T1000 (cell line): Measurements from ENCODE around the gene PHACTR1.

ENCODE experiments used
- DNase-seq: peaks from one replicate; lab custom pipeline; 2025; ENCODE audit warnings: mixed read lengths; lab: John Stamatoyannopoulos, UW

The PHACTR1 gene

DNA sequence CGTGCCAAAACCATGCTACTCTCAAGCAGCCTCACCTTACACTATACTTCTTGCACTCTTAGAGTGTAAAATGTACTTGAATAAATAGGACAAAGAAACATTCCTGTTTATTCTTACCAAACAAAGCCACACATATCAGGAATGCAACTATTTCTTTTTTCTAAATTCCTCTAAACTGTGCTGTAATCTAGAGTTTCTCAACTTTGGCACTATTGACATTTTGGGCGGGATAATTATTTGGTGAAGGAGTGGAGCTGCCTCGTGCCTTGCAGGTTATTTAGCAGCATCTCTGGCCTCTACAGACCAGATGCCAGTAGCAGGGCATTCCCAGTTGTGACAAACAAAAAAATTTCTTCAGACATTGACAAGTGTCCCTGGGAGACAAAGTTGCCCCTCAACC lies 86.9 kb downstream of the PHACTR1 start:
- no peak for DNase-seq

DNA sequence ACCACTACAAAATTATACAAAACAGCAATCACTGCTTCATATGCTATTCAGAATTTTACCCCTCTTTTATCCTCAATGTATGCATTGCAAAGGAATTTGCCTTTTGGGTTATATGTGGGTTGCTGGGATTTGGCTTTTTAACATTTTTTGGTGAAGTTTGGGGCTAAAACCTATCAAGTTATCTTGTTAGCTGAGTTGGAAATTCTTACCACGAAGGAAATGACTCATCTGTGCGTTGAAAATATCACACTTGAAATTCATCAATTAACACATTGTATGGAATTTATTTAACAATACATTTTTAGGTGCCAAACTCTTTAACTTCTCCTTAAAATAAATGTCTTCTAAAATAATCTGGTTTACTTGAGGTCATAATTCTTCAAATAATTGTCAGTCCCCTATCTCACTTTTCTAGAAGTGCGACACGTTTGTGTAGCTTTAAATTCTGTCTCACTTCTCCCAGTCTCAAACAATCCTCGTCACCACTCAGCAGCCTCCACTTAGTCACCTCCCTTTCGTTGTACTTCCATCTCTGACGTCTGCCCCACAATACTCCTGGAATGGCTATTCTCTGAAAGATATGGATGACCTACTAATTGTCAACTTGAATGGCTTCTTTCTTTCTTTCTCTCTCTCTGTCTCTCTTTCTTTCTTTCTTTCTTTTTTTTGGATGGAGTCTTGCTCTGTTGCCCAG lies 88.5 kb downstream of the PHACTR1 start:
- DNase-seq: no peak

DNA sequence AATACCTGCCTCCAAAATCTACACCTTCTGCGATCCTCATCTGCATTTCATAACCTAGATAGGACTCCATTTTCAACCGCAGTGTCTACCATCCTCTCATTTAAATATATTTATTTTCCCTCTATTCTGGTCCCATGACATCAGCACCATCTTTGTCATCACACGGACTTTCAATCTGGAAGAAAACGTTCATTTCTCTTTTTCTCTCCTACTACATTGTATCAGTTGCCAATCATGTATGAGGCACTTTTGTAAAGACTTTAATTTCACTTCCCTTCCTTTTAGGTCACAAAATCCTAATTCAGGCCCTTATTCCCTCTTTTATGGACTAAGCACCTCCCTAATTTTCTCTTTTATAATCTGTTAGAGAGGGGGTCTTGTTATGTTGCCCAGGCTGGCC lies 89.6 kb downstream of the PHACTR1 start:
- DNase-seq: no peak

DNA sequence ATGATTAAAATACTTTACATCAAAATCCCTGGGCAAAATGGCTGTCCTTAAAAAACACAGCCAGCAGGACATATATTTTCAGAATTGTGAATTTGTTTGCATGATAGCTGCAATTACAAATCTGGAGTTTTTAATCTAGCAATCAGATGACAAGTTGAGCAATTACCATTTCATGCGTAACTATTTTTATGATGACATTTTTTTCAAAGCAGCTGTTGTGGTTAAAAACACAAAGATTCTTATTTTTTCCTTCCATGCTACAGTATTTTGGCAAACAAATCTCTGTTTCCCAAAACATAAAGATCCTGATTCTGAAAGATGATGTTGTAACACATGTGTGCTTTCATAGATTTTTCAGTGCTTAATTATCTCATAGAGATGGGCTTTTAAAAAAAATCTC lies 90.2 kb downstream of the PHACTR1 start:
- DNase-seq: no peak

DNA sequence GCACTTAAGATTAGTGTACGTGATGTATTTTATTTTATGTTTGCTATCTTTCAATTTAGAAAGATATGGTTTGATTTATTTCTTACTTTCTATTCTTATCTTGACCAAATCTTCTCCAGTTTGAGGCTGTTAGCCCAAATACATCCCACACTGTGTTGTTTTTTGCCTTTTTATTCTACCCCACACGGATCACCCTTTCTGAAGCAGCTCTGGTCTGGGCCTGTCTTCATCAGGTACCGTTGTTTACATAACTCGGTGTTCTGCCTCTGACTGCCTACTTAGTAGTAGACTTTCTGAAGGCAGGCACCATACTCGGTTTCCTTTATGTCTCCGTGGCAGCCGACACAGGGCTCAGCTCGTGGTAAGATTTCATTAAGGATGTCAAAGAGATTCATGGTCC lies 95.0 kb downstream of the PHACTR1 start:
- DNase-seq: no peak

DNA sequence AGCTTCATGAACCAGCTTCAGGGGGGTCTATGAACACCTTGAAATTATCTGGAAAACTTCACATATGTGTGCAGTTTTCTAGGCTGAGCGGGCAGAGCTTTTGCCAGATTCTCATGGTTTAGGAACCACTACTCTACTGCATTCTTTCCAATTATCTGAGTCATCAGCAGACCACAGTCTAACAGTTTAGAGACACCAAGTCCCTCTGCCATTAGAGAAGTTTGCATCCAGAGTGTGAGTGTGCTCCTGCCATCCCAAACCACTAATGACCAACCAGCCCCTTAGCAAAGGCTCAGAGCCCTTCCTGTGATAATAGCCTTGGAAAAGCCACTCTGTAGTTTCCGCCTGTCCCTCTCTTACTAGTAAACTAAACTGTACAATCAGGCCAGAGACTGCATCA lies 96.8 kb downstream of the PHACTR1 start:
- DNase-seq: no peak

DNA sequence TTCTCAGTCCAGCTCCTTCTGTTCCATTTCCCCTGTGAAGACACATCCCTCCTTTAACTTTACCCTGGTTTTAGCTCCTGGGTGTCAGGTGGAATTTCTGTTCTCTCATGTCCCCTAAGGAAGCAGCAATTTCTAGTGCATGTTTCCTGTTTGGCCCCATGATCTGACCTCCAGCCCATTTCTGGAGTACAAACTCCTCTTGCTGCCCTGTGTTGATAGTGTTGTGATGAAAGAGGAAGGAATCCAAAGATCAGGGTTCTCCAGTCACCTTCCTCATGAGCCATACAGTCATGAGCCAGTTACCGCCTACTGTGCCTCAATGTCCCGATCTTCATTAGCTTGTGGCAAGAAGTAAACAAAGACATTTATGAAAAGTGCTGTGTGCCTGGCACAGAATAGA lies 97.4 kb downstream of the PHACTR1 start:
- no peak for DNase-seq

DNA sequence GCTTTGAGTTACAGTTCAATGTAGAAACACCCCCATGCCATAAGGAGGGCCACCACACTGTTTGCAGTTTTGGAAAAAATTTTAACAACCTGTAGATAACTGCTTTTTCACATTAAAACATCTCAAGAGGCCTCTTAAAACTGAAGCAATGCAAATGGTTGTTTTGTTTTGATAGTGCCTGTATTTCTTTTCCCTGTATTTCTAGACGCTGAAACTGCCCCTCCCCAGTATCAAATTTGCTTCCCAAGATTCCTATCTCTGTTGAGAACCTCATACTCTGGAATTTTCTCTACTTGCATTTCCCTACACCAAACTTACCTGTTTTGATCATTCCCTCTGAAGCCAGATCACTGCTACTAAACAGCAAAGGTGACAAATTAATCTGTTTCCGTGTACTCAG lies 98.5 kb downstream of the PHACTR1 start:
- no peak for DNase-seq

DNA sequence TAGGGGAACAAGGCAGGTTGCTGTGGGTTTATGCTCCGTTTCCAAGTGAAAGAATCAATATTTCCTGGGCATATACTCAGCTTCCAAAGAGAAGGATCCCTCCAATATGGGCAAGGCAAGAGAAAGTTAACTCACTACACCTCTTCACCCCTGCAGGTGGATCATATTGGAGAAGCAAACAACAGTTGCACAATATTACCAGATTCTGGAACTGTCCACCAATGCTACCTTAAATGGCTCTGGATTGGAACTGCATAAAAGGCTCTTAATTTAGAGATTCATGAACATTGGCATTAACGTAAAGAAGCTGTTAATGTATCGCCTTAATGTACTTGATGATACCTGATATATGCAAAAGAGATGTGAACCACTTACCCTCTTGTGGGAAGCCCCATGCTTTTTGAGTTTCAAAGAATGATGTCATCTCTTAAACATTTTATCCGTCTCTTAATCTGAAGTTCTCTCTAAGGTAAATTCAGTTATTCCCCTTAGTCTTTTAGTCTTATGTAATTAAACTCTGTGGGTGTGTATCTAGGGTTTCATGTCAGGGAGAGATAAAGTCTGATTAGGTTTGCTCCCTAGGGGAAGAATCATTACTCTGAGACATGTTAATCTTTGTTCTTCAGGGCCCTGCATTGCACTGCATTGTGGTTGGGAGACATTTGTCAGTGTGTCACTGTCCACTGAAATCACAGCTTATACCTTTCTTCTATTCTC lies 99.5 kb downstream of the PHACTR1 start:
- no peak for DNase-seq

DNA sequence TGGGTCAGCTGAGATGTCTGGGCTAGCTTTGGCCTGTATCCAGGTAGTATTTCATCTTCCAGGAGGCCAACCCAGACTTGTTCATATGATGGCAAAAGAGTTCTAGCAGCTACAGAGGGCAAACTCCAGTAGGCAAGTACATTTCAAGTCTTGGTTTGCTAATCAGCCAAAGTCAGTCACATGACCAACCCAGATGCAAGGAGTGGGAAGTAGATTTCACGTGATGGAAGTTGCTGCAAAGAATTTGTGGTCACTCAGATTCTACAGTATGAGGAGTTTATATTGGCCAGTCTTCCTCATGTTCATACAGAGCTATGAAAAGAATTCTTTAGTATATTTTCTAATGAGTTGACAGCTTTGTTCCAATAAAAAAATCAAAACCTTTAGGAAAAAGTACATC lies 101.8 kb downstream of the PHACTR1 start:
- DNase-seq: no peak

DNA sequence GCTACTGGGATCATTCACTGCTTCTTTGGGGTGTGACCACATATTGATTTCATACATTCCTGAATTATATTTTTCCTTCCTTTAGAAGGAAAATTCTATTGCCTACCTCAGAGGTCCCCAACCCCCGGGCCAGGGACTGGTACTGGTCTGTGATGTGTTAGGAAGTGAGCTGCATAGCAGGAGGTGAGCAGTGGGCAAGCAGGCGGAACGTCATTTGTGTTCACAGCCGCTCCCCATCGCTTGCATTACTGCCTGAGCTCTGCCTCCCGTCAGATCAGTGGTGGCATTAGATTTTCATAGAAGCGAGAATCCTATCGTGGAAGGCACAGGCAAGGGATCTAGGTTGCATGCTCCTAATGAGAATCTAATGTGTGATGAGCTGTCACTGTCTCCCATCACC lies 107.3 kb downstream of the PHACTR1 start:
- DNase-seq: no peak

DNA sequence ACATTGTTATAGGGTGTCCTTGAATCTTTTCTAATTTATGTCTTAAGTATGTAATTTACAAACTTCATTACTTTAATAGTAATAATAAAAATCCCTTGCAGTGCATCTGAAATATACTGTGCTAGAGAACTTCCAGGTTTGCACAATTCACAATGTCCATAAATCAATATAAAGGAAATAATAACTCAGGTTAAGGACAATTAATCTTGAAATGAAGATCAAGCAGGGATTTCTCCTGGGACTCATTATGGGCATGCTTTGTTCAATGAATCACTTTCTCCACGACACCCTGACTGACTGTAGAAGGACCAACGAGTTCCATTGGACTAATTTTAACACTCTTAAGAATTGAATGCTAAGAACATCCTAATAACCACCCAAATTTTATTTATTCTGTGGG lies 110.0 kb downstream of the PHACTR1 start:
- DNase-seq: no peak

DNA sequence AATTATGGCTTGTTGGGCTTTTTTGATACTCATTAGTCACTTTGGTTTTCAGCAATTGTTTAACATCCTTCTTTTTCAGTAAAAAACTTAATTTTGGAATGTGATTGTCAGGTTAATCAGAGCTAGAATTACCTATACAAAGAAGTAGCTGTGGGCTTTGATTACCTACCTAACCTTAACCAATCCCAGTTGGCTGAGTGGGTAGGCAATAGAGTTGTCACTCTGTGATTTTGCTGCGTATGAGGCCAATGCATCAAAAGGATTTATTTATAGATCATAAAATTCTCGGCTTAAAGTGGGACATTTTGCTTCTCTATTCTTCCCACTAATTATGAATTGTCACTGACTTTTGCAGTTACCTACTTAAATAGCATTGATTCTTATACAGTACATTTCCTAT lies 111.4 kb downstream of the PHACTR1 start:
- no peak for DNase-seq

DNA sequence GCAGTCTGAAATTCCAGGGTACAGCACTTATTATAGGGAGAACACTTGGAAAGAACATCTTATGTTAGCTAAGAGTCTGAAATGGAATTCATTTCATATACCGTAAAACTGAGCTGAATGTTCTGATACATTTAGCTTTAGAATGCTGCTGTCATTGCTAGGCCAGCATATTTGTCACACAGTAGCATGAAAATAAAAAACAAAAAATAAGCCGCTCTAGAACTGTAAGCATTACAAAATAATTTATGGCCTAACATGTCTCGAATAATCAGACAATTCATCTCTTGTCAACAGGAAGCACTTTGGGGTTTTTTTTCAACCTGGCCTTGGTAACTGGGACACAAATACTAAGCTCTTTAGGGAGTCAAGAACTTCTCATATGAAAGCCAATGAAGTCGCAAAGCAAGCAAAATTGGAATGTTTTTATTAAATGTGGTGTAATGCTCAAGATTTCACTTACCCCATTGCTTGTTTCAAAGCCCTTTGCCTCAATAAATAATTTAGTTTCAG lies 115.7 kb downstream of the PHACTR1 start:
- no peak for DNase-seq

DNA sequence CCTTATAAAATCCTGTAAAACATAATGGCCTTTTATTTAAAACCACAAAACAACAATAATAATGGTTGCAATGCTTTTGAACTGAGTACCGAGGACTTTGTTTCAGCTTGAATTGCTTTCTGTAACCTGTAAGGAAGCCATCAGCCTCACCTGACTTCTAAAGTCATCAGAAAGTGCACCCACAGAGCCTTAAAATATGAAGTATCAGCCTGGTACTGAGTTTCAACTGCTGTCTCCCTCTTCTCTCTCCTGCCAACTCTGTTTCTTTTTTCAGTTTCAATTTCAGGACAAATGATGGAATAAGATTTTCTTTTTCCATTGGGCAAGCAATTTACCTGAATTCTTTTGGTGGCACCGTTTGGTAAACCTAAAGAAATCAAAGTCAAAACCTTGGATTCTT lies 119.4 kb downstream of the PHACTR1 start:
- DNase-seq: no peak

DNA sequence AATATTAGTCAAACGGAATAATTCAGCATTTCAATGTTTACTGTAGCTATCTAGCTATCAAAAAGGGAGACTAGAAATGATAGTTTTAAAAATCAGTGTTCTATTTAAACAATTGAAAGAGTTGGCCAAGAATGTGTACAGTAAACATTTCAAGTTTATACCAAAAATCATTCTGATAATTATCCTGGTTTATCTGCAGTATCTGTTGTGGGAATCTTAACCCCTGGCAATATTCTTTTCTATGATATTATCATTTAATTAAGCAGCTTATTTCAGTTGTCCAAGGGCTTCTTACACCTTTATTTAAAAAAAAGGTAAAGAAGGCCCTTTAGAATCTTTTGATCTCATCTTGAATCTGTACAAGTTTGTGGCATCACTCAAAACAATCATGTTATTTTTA lies 125.1 kb downstream of the PHACTR1 start:
- no peak for DNase-seq

DNA sequence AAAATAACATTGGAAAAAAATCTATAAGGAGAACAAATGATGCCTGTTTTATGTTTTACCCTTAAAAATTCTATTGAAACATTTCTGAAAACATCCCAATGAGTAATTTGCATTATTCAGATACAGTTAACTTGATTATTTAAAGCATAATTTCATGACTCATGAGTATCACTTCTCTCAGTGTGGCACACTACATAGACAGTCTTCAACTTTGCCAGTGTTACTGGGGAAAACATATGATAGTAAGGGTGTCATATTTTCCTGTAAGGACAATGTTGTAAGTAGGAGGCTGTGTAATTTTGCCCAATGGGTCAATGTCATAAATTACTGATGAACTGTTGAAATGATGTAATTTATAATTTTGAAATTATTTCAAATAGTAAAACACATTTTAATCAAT lies 125.5 kb downstream of the PHACTR1 start:
- no peak for DNase-seq

DNA sequence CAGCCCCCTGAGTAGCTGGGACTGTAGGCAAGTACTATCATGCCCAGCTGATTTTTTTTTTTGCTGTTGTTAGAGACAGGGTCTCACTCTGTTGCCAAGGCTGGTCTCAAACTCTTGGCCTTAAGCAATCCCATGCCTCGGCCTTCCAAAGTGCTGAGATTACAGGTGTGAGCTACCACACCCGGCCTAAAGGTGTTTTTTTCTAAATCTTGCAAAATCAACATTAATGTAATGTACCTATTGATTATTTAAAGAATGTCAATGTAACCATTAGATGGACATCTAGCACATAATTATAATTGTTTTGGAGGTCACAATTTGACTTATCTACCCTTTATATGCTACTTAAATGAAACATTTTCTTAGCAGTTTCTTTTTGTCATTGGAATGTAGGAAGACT lies 126.1 kb downstream of the PHACTR1 start:
- no peak for DNase-seq

DNA sequence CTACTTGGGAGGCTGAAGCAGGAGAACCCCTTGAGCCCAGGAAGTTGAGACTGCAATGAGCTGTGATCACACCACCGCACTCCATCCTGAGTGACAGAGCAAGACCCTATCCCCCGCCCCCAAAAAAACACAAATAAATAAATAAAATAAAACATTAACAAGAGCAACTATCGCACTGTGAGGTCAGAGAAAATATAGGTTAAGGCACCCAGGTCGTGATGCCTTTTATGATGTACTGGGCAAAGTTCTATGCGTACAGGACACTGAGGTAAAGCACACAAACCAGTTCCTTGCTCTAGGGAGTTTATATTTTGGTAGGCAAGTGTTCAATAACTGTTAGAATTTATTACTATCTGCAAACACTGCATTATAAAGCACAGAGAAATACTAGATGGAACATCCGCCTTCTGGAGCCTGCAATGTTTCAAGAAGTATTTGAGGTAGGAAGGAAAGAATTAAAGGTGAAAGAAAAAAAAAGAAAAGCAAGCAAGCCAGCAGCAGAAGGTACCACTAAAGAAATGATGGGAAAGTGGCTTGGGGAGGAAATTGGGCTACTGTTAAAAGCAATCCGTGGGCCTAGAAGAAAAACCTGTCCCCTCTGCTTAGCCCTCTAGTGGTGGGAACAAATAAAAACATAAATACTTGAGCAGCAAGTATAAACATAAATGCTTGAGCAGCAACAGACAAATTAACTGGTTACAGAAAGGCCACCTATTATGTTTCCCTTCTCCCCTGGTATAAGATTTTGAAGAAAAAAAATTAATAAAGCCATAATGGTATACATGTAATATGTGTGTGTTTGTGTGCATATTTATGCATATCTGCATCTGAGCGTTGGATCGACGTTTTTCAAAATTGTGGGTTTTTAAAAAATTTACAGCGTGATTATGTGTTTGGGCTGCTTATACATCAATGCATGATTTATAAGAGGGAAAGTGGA lies 128.0 kb downstream of the PHACTR1 start:
- DNase-seq: no peak

DNA sequence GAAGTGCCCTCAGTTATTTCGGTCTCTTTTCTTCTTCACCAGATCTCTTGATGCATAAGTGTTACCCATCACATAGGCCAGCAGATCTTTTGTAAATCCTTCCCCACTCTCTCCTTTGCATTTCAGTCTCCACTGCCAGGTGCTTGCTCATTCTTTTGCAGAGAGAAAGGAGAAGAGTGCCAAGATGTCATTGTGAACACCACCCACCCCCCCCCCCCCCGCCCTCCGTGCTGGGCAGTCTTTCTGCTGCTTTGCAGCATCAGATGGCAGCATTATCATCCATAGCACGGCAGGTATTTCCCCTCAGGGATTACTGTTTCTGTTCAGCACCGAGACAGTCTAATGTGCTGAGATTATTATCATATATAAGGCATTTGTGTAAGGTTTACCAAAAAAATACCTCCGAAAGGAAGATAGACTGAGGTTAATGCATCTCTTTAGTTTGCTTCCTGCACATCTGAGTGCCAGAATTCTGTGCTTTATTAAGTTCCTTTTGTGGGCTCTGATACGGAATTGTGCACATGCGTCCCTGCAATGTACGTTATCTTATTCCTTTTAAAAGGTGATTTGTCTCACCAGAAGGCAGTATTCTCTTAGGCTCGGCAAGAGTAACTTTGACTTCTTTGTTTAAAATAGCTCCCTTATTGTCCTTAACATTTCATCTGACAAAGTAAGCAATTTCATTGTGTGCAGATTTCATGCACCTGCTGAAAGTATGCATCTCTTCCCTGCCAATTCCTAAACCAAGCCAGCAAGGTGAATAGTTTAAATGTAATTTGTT lies 128.8 kb downstream of the PHACTR1 start:
- DNase-seq: no peak

DNA sequence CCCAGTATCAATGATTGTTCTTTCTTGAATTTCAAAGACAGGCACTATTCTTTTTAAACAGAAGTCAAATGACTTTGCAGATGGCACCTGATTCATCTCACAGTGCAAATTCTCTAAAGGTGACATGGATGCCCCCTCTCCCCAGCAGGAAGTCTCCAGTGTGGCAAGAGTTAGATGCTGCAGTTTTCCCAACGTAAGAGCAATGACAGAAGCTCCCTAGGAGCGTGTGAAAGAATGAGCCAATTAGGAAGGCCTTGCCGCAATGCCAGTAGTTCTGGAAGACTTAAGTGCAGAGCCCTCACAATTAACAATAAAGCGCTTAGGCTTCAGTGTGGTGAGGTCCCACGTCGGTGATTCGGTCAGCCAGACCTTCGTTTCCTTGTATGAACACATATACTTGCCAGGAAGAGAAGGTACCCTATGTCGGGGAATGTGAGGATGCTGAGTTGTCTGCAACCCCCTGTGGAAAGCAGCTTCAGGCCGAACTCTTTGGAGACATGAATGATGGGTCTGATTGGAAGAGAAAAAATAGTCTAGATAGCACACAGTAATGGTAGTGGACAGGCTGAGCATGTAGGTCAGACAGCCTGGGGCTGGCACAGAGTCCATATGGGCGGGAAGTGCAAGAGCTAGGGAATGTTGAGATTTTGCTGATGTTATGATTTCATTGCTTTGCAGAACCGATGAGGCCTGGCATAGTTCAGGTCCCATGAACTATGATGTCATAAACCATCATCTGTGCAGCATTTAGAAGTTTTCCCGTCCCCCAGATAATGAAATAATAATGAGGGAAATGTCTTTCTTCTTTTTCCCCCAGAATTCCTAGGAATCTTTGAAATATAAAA lies 132.6 kb downstream of the PHACTR1 start:
- DNase-seq: no peak
